H9 (cell line): ENCODE measurements around the gene RNF220. TPM values are rescaled to one million over a fixed set of nuclear protein-coding genes. Genes with fewer than 3 reads are reported as not detected.

Source experiments
- DNase-seq: peaks from one replicate; pipeline ENCODE4 v3.0.0-alpha.2; 2017
- H2AFZ ChIP-seq: one replicate; pipeline ENCODE4 v1.6.1; 2013; ENCODE audit warnings: mild to moderate bottlenecking, low read length, control low read depth, moderate library complexity
- H2AK5ac ChIP-seq: 2 replicates; pipeline ENCODE4 v1.6.1; 2013; ENCODE audit warnings: low read length, control low read depth, mixed read lengths; ENCODE audit not compliant: insufficient read length
- H2BK120ac ChIP-seq: one replicate; pipeline ENCODE4 v1.6.1; 2013; ENCODE audit warnings: low read depth, mild to moderate bottlenecking, low read length, control low read depth, inconsistent platforms; ENCODE audit not compliant: poor library complexity, severe bottlenecking
- H2BK12ac ChIP-seq: 2 replicates; pipeline ENCODE4 v1.6.1; 2013; ENCODE audit warnings: low read length, control low read depth, mixed read lengths, low read depth; ENCODE audit not compliant: insufficient read length
- H2BK15ac ChIP-seq: 2 replicates; pipeline ENCODE4 v1.6.1; 2013; ENCODE audit warnings: low read depth, low read length, control low read depth
- H2BK20ac ChIP-seq: one replicate; pipeline ENCODE4 v1.6.1; 2013; ENCODE audit warnings: low read depth, mild to moderate bottlenecking, low read length, control low read depth, inconsistent platforms; ENCODE audit not compliant: poor library complexity, severe bottlenecking
- H2BK5ac ChIP-seq: 2 replicates; pipeline ENCODE4 v1.6.1; 2013; ENCODE audit warnings: low read length, control low read depth, mixed read lengths; ENCODE audit not compliant: insufficient read length
- H3K14ac ChIP-seq: 2 replicates; pipeline ENCODE4 v1.6.1; 2013; ENCODE audit warnings: low read length, control low read depth; ENCODE audit not compliant: insufficient read depth
- H3K18ac ChIP-seq: 2 replicates; pipeline ENCODE4 v1.6.1; 2013; ENCODE audit warnings: low read depth, mild to moderate bottlenecking, mixed read lengths, low read length, control low read depth; ENCODE audit not compliant: insufficient read length
- H3K23ac ChIP-seq: 2 replicates; pipeline ENCODE4 v1.6.1; 2013; ENCODE audit warnings: low read length, control low read depth, mixed read lengths, low read depth; ENCODE audit not compliant: insufficient read length
- H3K23me2 ChIP-seq: 2 replicates; pipeline ENCODE4 v1.6.1; 2013; ENCODE audit warnings: low read depth, mild to moderate bottlenecking, mixed read lengths, low read length, control low read depth; ENCODE audit not compliant: insufficient read length, poor library complexity, severe bottlenecking
- H3K27ac ChIP-seq: 2 replicates; pipeline ENCODE4 v1.5.1; 2013; ENCODE audit warnings: low read length, control low read depth, mixed read lengths, low read depth; ENCODE audit not compliant: insufficient read length
- H3K27me3 ChIP-seq: 2 replicates; pipeline ENCODE4 v1.6.1; 2013; ENCODE audit warnings: low read length, control low read depth, inconsistent platforms; ENCODE audit not compliant: insufficient read depth
- H3K4ac ChIP-seq: 2 replicates; pipeline ENCODE4 v1.6.1; 2013; ENCODE audit warnings: low read depth, mild to moderate bottlenecking, control low read depth, inconsistent platforms, low read length, moderate library complexity
- H3K4me1 ChIP-seq: 2 replicates; pipeline ENCODE4 v1.6.1; 2013; ENCODE audit warnings: low read length, control low read depth, inconsistent platforms; ENCODE audit not compliant: insufficient read depth
- H3K4me2 ChIP-seq: 2 replicates; pipeline ENCODE4 v1.6.1; 2013; ENCODE audit warnings: low read length, control low read depth, mixed read lengths; ENCODE audit not compliant: insufficient read length, insufficient read depth
- H3K56ac ChIP-seq: 2 replicates; pipeline ENCODE4 v1.6.1; 2013; ENCODE audit warnings: low read depth, mild to moderate bottlenecking, mixed read lengths, low read length, control low read depth; ENCODE audit not compliant: insufficient read length
- H3K79me1 ChIP-seq: 2 replicates; pipeline ENCODE4 v1.6.1; 2013; ENCODE audit warnings: low read depth, mild to moderate bottlenecking, moderate library complexity, low read length, control low read depth, inconsistent platforms; ENCODE audit not compliant: insufficient read depth, poor library complexity, severe bottlenecking
- H3K79me2 ChIP-seq: 2 replicates; pipeline ENCODE4 v1.6.1; 2013; ENCODE audit warnings: low read length, control low read depth, inconsistent platforms; ENCODE audit not compliant: insufficient read depth
- H3K9ac ChIP-seq: 2 replicates; pipeline ENCODE4 v1.6.1; 2013; ENCODE audit warnings: low read length, control low read depth, mixed read lengths; ENCODE audit not compliant: insufficient read length; ENCODE audit errors: extremely low read depth
- H3K9me3 ChIP-seq: one replicate; pipeline ENCODE4 v1.6.1; 2013; ENCODE audit warnings: low read depth, low read length, inconsistent platforms; ENCODE audit not compliant: control insufficient read depth
- H3T11ph ChIP-seq: one replicate; pipeline ENCODE4 v1.6.1; 2013; ENCODE audit warnings: mild to moderate bottlenecking, low read length, control low read depth, inconsistent platforms
- H4K20me1 ChIP-seq: one replicate; pipeline ENCODE4 v1.6.1; 2013; ENCODE audit not compliant: control insufficient read depth, insufficient read length, insufficient read depth
- H4K5ac ChIP-seq: 2 replicates; pipeline ENCODE4 v1.6.1; 2013; ENCODE audit warnings: low read depth, mild to moderate bottlenecking, mixed read lengths, low read length, control low read depth; ENCODE audit not compliant: insufficient read length
- H4K8ac ChIP-seq: replicated peaks from 2 replicates; pipeline ENCODE4 v1.6.1; 2013; ENCODE audit warnings: low read length, control low read depth, mixed read lengths, low read depth; ENCODE audit not compliant: insufficient read length
- H4K91ac ChIP-seq: 2 replicates; pipeline ENCODE4 v1.6.1; 2013; ENCODE audit warnings: low read depth, mild to moderate bottlenecking, moderate library complexity, mixed read lengths, low read length, control low read depth; ENCODE audit not compliant: insufficient read length
- H3K27ac Mint-ChIP-seq, 3 experiments: 2 replicates in 2 of 3; 3 replicates in 1 of 3; pipeline ENCODE4 v1.8.0; 2020 to 2021; ENCODE audit warnings: mixed read lengths in 3 of 3, mild to moderate bottlenecking in 1 of 3, moderate library complexity in 1 of 3
- H3K27me3 Mint-ChIP-seq: 2 replicates; pipeline ENCODE4 v1.8.0; 2021; ENCODE audit warnings: low read depth, mild to moderate bottlenecking, moderate library complexity, mixed read lengths
- H3K36me3 Mint-ChIP-seq, 3 experiments: 2 replicates in 2 of 3; 3 replicates in 1 of 3; pipeline ENCODE4 v1.8.0; 2020 to 2021; ENCODE audit warnings: low read depth in 3 of 3, mixed read lengths in 3 of 3; ENCODE audit not compliant: insufficient read depth in 1 of 3
- H3K4me1 Mint-ChIP-seq, 2 experiments: 2 replicates each; pipeline ENCODE4 v1.8.0; 2020; ENCODE audit warnings: mixed read lengths in 2 of 2
- H3K4me3 Mint-ChIP-seq, 2 experiments: 2 replicates in 1 of 2; 3 replicates in 1 of 2; pipeline ENCODE4 v1.8.0; 2020 to 2021; ENCODE audit warnings: mild to moderate bottlenecking in 2 of 2, mixed read lengths in 2 of 2, moderate library complexity in 1 of 2
- H3K9me3 Mint-ChIP-seq, 2 experiments: 2 replicates in 1 of 2; 3 replicates in 1 of 2; pipeline ENCODE4 v1.8.0; 2020; ENCODE audit warnings: mild to moderate bottlenecking in 2 of 2, mixed read lengths in 2 of 2, moderate library complexity in 1 of 2
- CTCF ChIP-seq: fragments of 200-600 bp; sonication (generic); conservative IDR thresholded peaks from 3 replicates; pipeline ENCODE4 v1.8.0; 2021; ENCODE audit warnings: antibody characterized with exemption, mild to moderate bottlenecking
- WGBS: extraction: QIAGEN DNeasy Blood & Tissue Kit; methylation state at CpG from one replicate; pipeline ENCODE4 v1.1.7; 2013; ENCODE audit warnings: missing lambda C conversion rate, low lambda C conversion rate, mixed read lengths; ENCODE audit not compliant: insufficient read length; ENCODE audit errors: extremely low coverage; 5-methylcytosine and 5-hydroxymethylcytosine counted together
- total RNA-seq: library from RNA; stranded (reverse); gene quantifications from 2 replicates; pipeline ENCODE4 v1.2.1, GENCODE V29; 2021

The RNF220 gene
- total RNA-seq, 1 experiment from 2014 or later, result 109 TPM

GRCh38 chr1:44611419-44611818 lies 206.4 kb downstream of the RNF220 start:
- Histone ChIP-seq H3K27me3 (no peaks in the 10 kb centered on the region; the same call in 1 of the 2 replicates), H2BK120ac (no peak overlapping the region), H3T11ph (no peak overlapping the region), H3K9ac (no peak overlapping the region), H3K4me2 (no peak overlapping the region), H3K14ac (no peak overlapping the region), H2AK5ac (no peak overlapping the region), H2BK12ac (no peak overlapping the region), H4K20me1 (no peaks in the 10 kb centered on the region), H4K8ac (no peak overlapping the region), H4K91ac (no peak overlapping the region), H4K5ac (no peak overlapping the region), H3K23ac (no peak overlapping the region), H3K79me1 (no peaks in the 10 kb centered on the region), H3K79me2 (no peaks in the 10 kb centered on the region), H3K56ac (no peak overlapping the region), H2AFZ (no peak overlapping the region), H3K9me3 (no peaks in the 10 kb centered on the region), H2BK5ac (no peak overlapping the region), H3K23me2 (no peaks in the 10 kb centered on the region), H3K4me1 (peaks cover 2% of the 10 kb centered on the region; the same call in 1 of the 2 replicates), H3K4ac (no peak overlapping the region), H3K18ac (no peak overlapping the region), H2BK15ac (no peak overlapping the region), H2BK20ac (no peak overlapping the region), H3K27ac (no peak overlapping the region)
- peaks cover 32% of the 10 kb centered on the region for H3K27me3 Mint-ChIP-seq
- peaks cover 0 to 10% (median 0%) of the 10 kb centered on the region in 3 experiments; a peak in 3 of 7 replicates for H3K36me3 Mint-ChIP-seq
- peaks cover 0 to 3% of the 10 kb centered on the region in 2 experiments; a peak in 1 of 5 replicates for H3K9me3 Mint-ChIP-seq
- no CpG with 5 or more reads among the region's 5 CpGs for WGBS
- H3K4me3 Mint-ChIP-seq, result no peak overlapping the region
- no peak for TF ChIP-seq CTCF
- no peak for DNase-seq
- H3K4me1 Mint-ChIP-seq, result peaks cover 14 to 23% of the 10 kb centered on the region in 2 experiments
- peak overlapping the region in 1 of 3 experiments; percentile 72; a peak in 1 of 7 replicates for H3K27ac Mint-ChIP-seq
